ENCODE data around the gene RANBP17. TPM values are rescaled to one million over a fixed set of nuclear protein-coding genes. Genes with fewer than 3 reads are reported as not detected.

The RANBP17 gene
- total and polyA plus RNA-seq, 12 donors, result 5.5 to 119 (median 22.2) TPM

- intact Hi-C loops (cut with DNase I), result no loop called here
- WGBS, 4 donors, result 72 to 82% (median 78%) methylated on average over 9 of the region's 9 CpGs
These were observed 35.0 kb downstream of the RANBP17 start for GRCh38 chr5:170896779-170897178.

GRCh38 chr5:170903075-170903474, 41.3 kb downstream of the RANBP17 start:
- Histone ChIP-seq H3K4me1 (replicated peaks in 1 of 2) (no peaks in the 10 kb centered on the region), H3K36me3 (replicated peaks in 1 of 2) (no peaks in the 10 kb centered on the region), H3K27me3 (no peaks in the 10 kb centered on the region), H3K4me3 (no peak overlapping the region), H3K27ac (no peak overlapping the region), H3K9me3 (replicated peaks in 1 of 3) (peaks cover 0 to 5% (median 0%) of the 10 kb centered on the region in 3 donors)
- intact Hi-C loops (cut with DNase I), result no loop called here
- WGBS, 4 donors, result 90 to 96% (median 94%) methylated on average over 6 to 8 of the region's 8 CpGs
- DNase-seq, result no peak
- no peak for TF ChIP-seq CTCF (IDR thresholded peaks at IDR 0.05)
- no peak for TF ChIP-seq POLR2A (IDR thresholded peaks at IDR 0.05)

More at GRCh38 chr5:170896779-170897178, 35.0 kb downstream of the RANBP17 start:
- Histone ChIP-seq H3K36me3 (replicated peaks in 1 of 2) (no peaks in the 10 kb centered on the region), H3K27me3 (no peaks in the 10 kb centered on the region), H3K4me1 (replicated peaks in 1 of 2) (no peaks in the 10 kb centered on the region), H3K4me3 (no peak overlapping the region), H3K27ac (no peak overlapping the region), H3K9me3 (replicated peaks in 1 of 3) (no peaks in the 10 kb centered on the region)
- DNase-seq, result peak in 4 of 7 donors; percentile 18 to 52 (median 28)
- TF ChIP-seq POLR2A (IDR thresholded peaks at IDR 0.05) (no peak), CTCF (IDR thresholded peaks at IDR 0.05) (peak; percentile 15 to 49 (median 28))

GRCh38 chr5:170907758-170908157, 45.9 kb downstream of the RANBP17 start:
- no peak overlapping the region for H3K4me3 ChIP-seq
- TF ChIP-seq POLR2A (IDR thresholded peaks at IDR 0.05) (no peak), CTCF (IDR thresholded peaks at IDR 0.05) (no peak)
- 74 to 100% (median 87%) methylated on average over 1 of the region's 1 CpG for WGBS, 4 donors
- no peak for DNase-seq
- H3K4me1 ChIP-seq (replicated peaks in 1 of 2), result no peaks in the 10 kb centered on the region
- no peaks in the 10 kb centered on the region for H3K27me3 ChIP-seq
- intact Hi-C loops (cut with DNase I), result no loop called here
- H3K36me3 ChIP-seq (replicated peaks in 1 of 2), result no peaks in the 10 kb centered on the region
- peaks cover 0 to 5% (median 0%) of the 10 kb centered on the region in 3 donors for H3K9me3 ChIP-seq (replicated peaks in 1 of 3)
- no peak overlapping the region for H3K27ac ChIP-seq

- Histone ChIP-seq H3K4me1 (replicated peaks in 1 of 2) (no peaks in the 10 kb centered on the region), H3K27ac (no peak overlapping the region), H3K27me3 (no peaks in the 10 kb centered on the region), H3K36me3 (replicated peaks in 1 of 2) (no peaks in the 10 kb centered on the region), H3K9me3 (replicated peaks in 1 of 3) (no peaks in the 10 kb centered on the region), H3K4me3 (no peak overlapping the region)
- TF ChIP-seq CTCF (IDR thresholded peaks at IDR 0.05), result no peak
- TF ChIP-seq POLR2A (IDR thresholded peaks at IDR 0.05), result no peak
- WGBS, 4 donors, result 86 to 92% (median 88%) methylated on average over 3 of the region's 3 CpGs
- no peak for DNase-seq
- intact Hi-C loops (cut with DNase I), result loop anchor here in 1 of 2 donors (10.0 kb wide), 1 partner anchor 109 kb away; no protein-coding TSS in a partner anchor
These were observed 51.8 kb downstream of the RANBP17 start for GRCh38 chr5:170913573-170913972.
